Limb (tissue), 2 donors: ENCODE results near the gene C1QL2.

Source experiments
- DNase-seq, 2 donors: peaks; one replicate each; pipeline ENCODE4 v3.0.0-alpha.2; 2016; ENCODE audit errors: extremely low spot score in 2 of 2

Gene C1QL2

GRCh38 chr2:119144806-119145205, 13.7 kb downstream of the C1QL2 start:
- DNase-seq: no peak

- DNase-seq: no peak
These were observed 15.7 kb downstream of the C1QL2 start for GRCh38 chr2:119142824-119143223.

GRCh38 chr2:119137502-119137901, 21.0 kb downstream of the C1QL2 start:
- no peak for DNase-seq

GRCh38 chr2:119136872-119137271, 21.7 kb downstream of the C1QL2 start:
- no peak for DNase-seq

GRCh38 chr2:119136093-119136492, 22.5 kb downstream of the C1QL2 start:
- DNase-seq: no peak

- DNase-seq: no peak
These were observed 23.8 kb downstream of the C1QL2 start for GRCh38 chr2:119134775-119135174.

GRCh38 chr2:119126650-119127049, 31.9 kb downstream of the C1QL2 start:
- no peak for DNase-seq

GRCh38 chr2:119123389-119123788, 35.2 kb downstream of the C1QL2 start:
- no peak for DNase-seq

GRCh38 chr2:119122663-119123062, 35.9 kb downstream of the C1QL2 start:
- no peak for DNase-seq

GRCh38 chr2:119119999-119120756, 38.4 kb downstream of the C1QL2 start:
- no peak for DNase-seq

GRCh38 chr2:119119076-119119785, 39.3 kb downstream of the C1QL2 start:
- no peak for DNase-seq

GRCh38 chr2:119117891-119118882, 40.4 kb downstream of the C1QL2 start:
- DNase-seq: no peak

GRCh38 chr2:119117408-119117807, 41.1 kb downstream of the C1QL2 start:
- DNase-seq: no peak

- no peak for DNase-seq
These were observed 41.9 kb downstream of the C1QL2 start for GRCh38 chr2:119116411-119117295.

- DNase-seq: no peak
These were observed 44.3 kb downstream of the C1QL2 start for GRCh38 chr2:119114266-119114665.

- DNase-seq: no peak
These were observed 45.1 kb downstream of the C1QL2 start for GRCh38 chr2:119113489-119113770.

GRCh38 chr2:119112770-119113488, 45.6 kb downstream of the C1QL2 start:
- no peak for DNase-seq

- DNase-seq: no peak
These were observed 46.3 kb downstream of the C1QL2 start for GRCh38 chr2:119112230-119112629.

- no peak for DNase-seq
These were observed 47.2 kb downstream of the C1QL2 start for GRCh38 chr2:119111115-119111975.
